Ovary (tissue), 9 donors: ENCODE data around the gene GPC1. TPM values are rescaled to one million over a fixed set of nuclear protein-coding genes. Genes with fewer than 3 reads are reported as not detected.
A peak's percentile ranks its signal among the peaks of the same experiment; 100 is the strongest.

Experiments used
- DNase-seq, 5 donors: peaks; one replicate each; pipeline ENCODE4 v3.0.0-alpha.2; 2019 to 2020
- H3K27ac ChIP-seq, 2 donors: fragments of 200-600 bp; one replicate each; pipeline versions ENCODE4 v1.5.1 to v1.8.0; 2019 to 2022
- H3K27me3 ChIP-seq: fragments of 200-600 bp; one replicate; pipeline ENCODE4 v1.8.0; 2022
- H3K36me3 ChIP-seq: fragments of 200-600 bp; sonication (generic); one replicate; pipeline ENCODE4 v1.5.1; 2019
- H3K4me1 ChIP-seq: one replicate; pipeline ENCODE4 v1.8.1; 2013; ENCODE audit warnings: mild to moderate bottlenecking, moderate library complexity; ENCODE audit not compliant: insufficient read depth
- H3K4me3 ChIP-seq: fragments of 200-600 bp; sonication (generic); one replicate; pipeline ENCODE4 v1.5.1; 2017
- H3K9me3 ChIP-seq, 2 donors: fragments of 200-600 bp in 1 of 2; sonication (generic) in 1 of 2; one replicate each; pipeline versions ENCODE4 v1.5.1 to v1.8.1; 2013 to 2019; ENCODE audit warnings: mild to moderate bottlenecking in 1 of 2, moderate library complexity in 1 of 2
- CTCF ChIP-seq, 3 donors: fragments of 450-650 bp in 2 of 3; fragments of 200-600 bp in 1 of 3; IDR thresholded peaks; one replicate each; pipeline versions ENCODE4 v1.5.1 to v1.8.0; 2016 to 2022; ENCODE audit warnings: antibody characterized with exemption in 3 of 3, mild to moderate bottlenecking in 1 of 3
- EP300 ChIP-seq: sonication (generic); formaldehyde crosslinking; IDR thresholded peaks from one replicate; pipeline ENCODE4 v1.6.1; 2017; ENCODE audit warnings: antibody characterized with exemption
- POLR2A ChIP-seq: fragments of 450-650 bp; IDR thresholded peaks from one replicate; pipeline ENCODE4 v1.6.1; 2017; ENCODE audit warnings: antibody characterized with exemption, mild to moderate bottlenecking, moderate library complexity
- WGBS, 3 donors: extraction: QIAGEN DNeasy Blood & Tissue Kit in 1 of 3; methylation state at CpG; one replicate each; pipeline versions ENCODE4 v1.1.5 to v1.1.7; 2013 to 2017; 5-methylcytosine and 5-hydroxymethylcytosine counted together
- intact Hi-C, 4 donors: fragments of 100-400 bp; cut with DNase I; formaldehyde crosslinking; loops; one replicate each; pipeline versions ENCODE4 v1.11.0 to v1.15.1; 2022 to 2023
- polyA plus RNA-seq, 2 donors: library from polyadenylated mRNA; stranded (reverse); fragments of 200-250 nt in 1 of 2; fragments of 350-450 nt in 1 of 2; fragmentation: Illumina TruSeq in 1 of 2; extraction: RNeasy Lipid Tissue Mini Kit (QIAGEN cat#74804) in 1 of 2; gene quantifications; one replicate each; pipeline ENCODE4 v1.2.3, GENCODE V29; 2013 to 2014
- total RNA-seq, 7 donors: library from RNA; depleted of rRNA in 2 of 7; stranded (reverse); fragments of >200 nt in 2 of 7; fragmentation: NEBNext Ultra II Directional in 3 of 7; extraction: Animal tissue kit (Norgen Biotek cat#: 25700) in 3 of 7; gene quantifications; one replicate each; pipeline versions ENCODE4 v1.1.0 to v1.2.4, GENCODE V29; 2016 to 2023
- donor health status: DM: no; HTN: no; CAD: no; lungs with moderate emphysema.
- donor health status: DM: no; HTN: no; CAD: no.
- donor health status: Bipolar disorder and iron deficiency.
- donor health status: DM: yes; HTN: yes; CAD: no.
- donor health status: DM: no; HTN: no; CAD: no.
- donor health status: DM: yes; HTN: yes; CAD: no.

Gene GPC1
- total and polyA plus RNA-seq, 9 donors, result 2.9 to 149 (median 71.4) TPM

- Histone ChIP-seq H3K27ac (no peak overlapping the region), H3K9me3 (no peaks in the 10 kb centered on the region), H3K36me3 (no peaks in the 10 kb centered on the region), H3K4me3 (no peak overlapping the region), H3K4me1 (peaks cover 5% of the 10 kb centered on the region), H3K27me3 (no peaks in the 10 kb centered on the region)
- peak in 3 of 5 donors; percentile 3 to 23 (median 10) for DNase-seq
- no peak for TF ChIP-seq POLR2A
- TF ChIP-seq EP300, result no peak
- no peak for TF ChIP-seq CTCF (IDR thresholded peaks at IDR 0.05)
- intact Hi-C loops, result no loop called here
- WGBS, 3 donors, result 88 to 90% (median 90%) methylated on average over 23 to 25 of the region's 25 CpGs
These were observed 44.1 kb upstream of the GPC1 start for GRCh38 chr2:240391111-240392051.

DNA sequence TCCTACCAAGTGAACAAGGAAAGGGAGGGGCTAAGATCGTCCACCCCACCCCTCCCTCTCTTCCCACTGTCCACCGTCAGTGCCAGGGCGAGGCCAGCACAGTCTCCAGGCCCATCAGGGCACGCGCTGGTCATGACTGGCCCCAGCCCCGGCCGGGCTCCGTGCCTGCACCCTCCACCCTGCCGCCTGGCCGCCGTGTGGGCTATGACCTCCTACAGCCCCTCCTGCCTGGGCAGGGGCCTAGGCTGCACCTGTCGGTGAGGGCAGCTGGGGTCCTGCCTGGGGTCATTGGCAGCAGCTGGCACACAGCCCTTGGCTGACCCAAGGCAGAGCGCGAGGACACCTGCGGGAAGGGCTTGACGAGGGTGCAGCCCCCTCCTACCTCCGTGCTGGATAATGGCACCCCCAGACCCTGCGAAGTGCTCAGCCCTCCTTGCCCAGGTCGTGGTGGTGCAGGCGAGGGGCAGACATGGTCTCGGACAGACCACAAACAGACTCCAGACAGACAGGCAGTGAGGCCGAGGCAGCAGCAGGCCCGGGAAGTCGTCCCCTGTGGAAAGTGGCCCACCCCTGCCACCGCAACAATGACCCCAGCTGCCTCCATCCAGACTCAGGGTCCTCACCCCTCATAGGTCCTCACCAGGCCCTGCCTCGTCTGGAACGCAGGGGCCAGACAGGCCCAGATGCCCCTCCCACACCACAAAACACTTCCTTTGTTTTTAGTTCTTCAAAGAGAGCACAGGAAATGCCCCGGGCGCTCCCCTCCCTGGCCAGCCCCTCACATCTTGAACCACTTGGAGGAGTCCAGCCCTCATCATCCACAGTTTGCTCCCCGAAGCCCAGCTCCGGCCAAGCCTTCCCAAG lies 43.1 kb upstream of the GPC1 start:
- H3K4me1 ChIP-seq, result peaks cover 5% of the 10 kb centered on the region
- DNase-seq, result peak in 4 of 5 donors; percentile 9 to 22 (median 13)
- no peak overlapping the region for H3K27ac ChIP-seq
- no peaks in the 10 kb centered on the region for H3K9me3 ChIP-seq
- no peaks in the 10 kb centered on the region for H3K36me3 ChIP-seq
- no peak for TF ChIP-seq POLR2A
- TF ChIP-seq EP300, result no peak
- TF ChIP-seq CTCF (IDR thresholded peaks at IDR 0.05), result no peak
- intact Hi-C loops, result no loop called here
- no peaks in the 10 kb centered on the region for H3K27me3 ChIP-seq
- 78 to 81% (median 79%) methylated on average over 31 of the region's 31 CpGs for WGBS, 3 donors
- H3K4me3 ChIP-seq, result no peak overlapping the region

DNA sequence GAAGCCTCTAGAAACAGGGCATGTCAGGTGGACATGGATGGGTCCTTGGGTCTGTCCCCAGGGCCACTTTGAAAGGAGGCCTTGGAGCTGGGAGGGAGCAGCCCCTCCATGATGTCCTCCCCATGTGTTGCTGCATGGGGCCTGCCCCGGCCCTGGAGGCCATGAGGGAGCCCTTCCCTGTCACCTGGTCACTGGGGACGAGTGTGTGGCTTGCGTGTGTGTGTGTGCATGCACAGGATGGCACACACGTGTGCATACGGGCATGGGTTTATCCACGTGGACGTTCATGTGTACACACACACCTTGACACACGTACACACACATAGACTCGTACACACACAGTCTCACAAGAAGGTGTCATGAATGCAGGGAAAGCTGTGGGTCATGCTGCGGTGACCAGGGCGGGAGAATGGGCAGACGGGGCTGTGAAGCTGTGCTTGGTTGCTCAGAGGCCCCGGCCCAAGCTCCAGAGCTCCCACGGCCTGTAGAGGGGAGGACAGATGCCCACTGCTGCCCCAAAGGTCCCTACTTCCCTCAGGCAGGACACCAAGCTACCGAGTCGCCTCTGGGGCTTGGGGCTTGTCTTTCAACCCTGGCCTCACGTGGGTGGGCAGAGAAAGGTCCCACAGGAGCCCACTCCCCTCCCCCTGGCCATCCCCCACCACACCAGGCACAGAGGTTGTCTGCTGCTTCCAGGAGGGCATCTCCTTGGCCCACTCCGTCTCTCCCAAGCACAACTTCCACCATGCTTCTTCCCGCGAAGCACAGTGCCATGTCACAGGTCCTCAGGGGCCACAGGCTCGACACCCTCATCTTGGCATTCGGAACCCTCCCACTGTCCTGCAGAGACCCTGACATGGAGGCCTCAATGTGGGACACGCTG lies 42.3 kb upstream of the GPC1 start:
- no peak overlapping the region for H3K4me3 ChIP-seq
- H3K9me3 ChIP-seq, result no peaks in the 10 kb centered on the region
- peak in 3 of 5 donors; percentile 7 to 21 (median 7) for DNase-seq
- intact Hi-C loops, result no loop called here
- TF ChIP-seq EP300 (no peak), CTCF (IDR thresholded peaks at IDR 0.05) (no peak), POLR2A (no peak)
- H3K36me3 ChIP-seq, result no peaks in the 10 kb centered on the region
- no peaks in the 10 kb centered on the region for H3K4me1 ChIP-seq
- 89 to 93% (median 90%) methylated on average over 23 of the region's 23 CpGs for WGBS, 3 donors
- no peaks in the 10 kb centered on the region for H3K27me3 ChIP-seq
- no peak overlapping the region for H3K27ac ChIP-seq
